Measurements from ENCODE around the gene NEB.
"Not testable (repeated sequence)": the region's sequence is repeated elsewhere in the genome, so short reads cannot be mapped to it uniquely, and the experiment has no call there.

NEB gene

GRCh38 chr2:151603530-151603929, 130.7 kb downstream of the NEB start:
- DNase-seq: not testable (repeated sequence)

GRCh38 chr2:151602402-151602801, 131.9 kb downstream of the NEB start:
- not testable (repeated sequence) for DNase-seq

GRCh38 chr2:151601803-151602202, 132.5 kb downstream of the NEB start:
- DNase-seq: not testable (repeated sequence)

GRCh38 chr2:151596903-151597608, 137.2 kb downstream of the NEB start:
- DNase-seq: not testable (repeated sequence)

- DNase-seq: not testable (repeated sequence)
Measured at GRCh38 chr2:151591908-151592255, 142.4 kb downstream of the NEB start.

- not testable (repeated sequence) for DNase-seq
Measured at GRCh38 chr2:151591250-151591907, 142.9 kb downstream of the NEB start.

- not testable (repeated sequence) for DNase-seq
Measured at GRCh38 chr2:151581300-151581699, 153.0 kb downstream of the NEB start.

- DNase-seq: not testable (repeated sequence)
Measured at GRCh38 chr2:151580697-151581096, 153.6 kb downstream of the NEB start.

- no peak for DNase-seq
Measured at GRCh38 chr2:151577116-151577515, 157.2 kb downstream of the NEB start.

GRCh38 chr2:151576080-151576479, 158.2 kb downstream of the NEB start:
- peak; percentile 38 for DNase-seq

- DNase-seq: no peak
Measured at GRCh38 chr2:151575338-151575737, 158.9 kb downstream of the NEB start.

- DNase-seq: no peak
Measured at GRCh38 chr2:151570191-151570590, 164.1 kb downstream of the NEB start.

GRCh38 chr2:151569167-151569566, 165.1 kb downstream of the NEB start:
- no peak for DNase-seq

GRCh38 chr2:151568501-151568900, 165.8 kb downstream of the NEB start:
- DNase-seq: no peak

- no peak for DNase-seq
Measured at GRCh38 chr2:151567006-151567405, 167.3 kb downstream of the NEB start.

GRCh38 chr2:151562398-151562797, 171.9 kb downstream of the NEB start:
- no peak for DNase-seq

GRCh38 chr2:151560289-151560688, 174.0 kb downstream of the NEB start:
- DNase-seq: no peak

- DNase-seq: not testable (repeated sequence)
Measured at GRCh38 chr2:151559431-151559830, 174.8 kb downstream of the NEB start.

GRCh38 chr2:151557883-151558282, 176.4 kb downstream of the NEB start:
- not testable (repeated sequence) for DNase-seq

- DNase-seq: no peak
Measured at GRCh38 chr2:151556121-151556520, 178.2 kb downstream of the NEB start.

GRCh38 chr2:151552287-151552686, 182.0 kb downstream of the NEB start:
- DNase-seq: no peak

GRCh38 chr2:151551556-151551955, 182.7 kb downstream of the NEB start:
- DNase-seq: no peak

GRCh38 chr2:151549191-151549590, 185.1 kb downstream of the NEB start:
- no peak for DNase-seq

GRCh38 chr2:151544449-151544848, 189.8 kb downstream of the NEB start:
- DNase-seq: no peak

- DNase-seq: no peak
Measured at GRCh38 chr2:151543876-151544275, 190.4 kb downstream of the NEB start.

Measured in NCI-H510A (cell line).